GM12801 (cell line): ENCODE results near the gene TMEM234.

ENCODE experiments used
- CTCF ChIP-seq: IDR thresholded peaks from one replicate; pipeline ENCODE4 v1.5.1; 2011; ENCODE audit warnings: control low read depth; ENCODE audit not compliant: insufficient read length; ENCODE audit errors: extremely low read depth

The TMEM234 gene

DNA sequence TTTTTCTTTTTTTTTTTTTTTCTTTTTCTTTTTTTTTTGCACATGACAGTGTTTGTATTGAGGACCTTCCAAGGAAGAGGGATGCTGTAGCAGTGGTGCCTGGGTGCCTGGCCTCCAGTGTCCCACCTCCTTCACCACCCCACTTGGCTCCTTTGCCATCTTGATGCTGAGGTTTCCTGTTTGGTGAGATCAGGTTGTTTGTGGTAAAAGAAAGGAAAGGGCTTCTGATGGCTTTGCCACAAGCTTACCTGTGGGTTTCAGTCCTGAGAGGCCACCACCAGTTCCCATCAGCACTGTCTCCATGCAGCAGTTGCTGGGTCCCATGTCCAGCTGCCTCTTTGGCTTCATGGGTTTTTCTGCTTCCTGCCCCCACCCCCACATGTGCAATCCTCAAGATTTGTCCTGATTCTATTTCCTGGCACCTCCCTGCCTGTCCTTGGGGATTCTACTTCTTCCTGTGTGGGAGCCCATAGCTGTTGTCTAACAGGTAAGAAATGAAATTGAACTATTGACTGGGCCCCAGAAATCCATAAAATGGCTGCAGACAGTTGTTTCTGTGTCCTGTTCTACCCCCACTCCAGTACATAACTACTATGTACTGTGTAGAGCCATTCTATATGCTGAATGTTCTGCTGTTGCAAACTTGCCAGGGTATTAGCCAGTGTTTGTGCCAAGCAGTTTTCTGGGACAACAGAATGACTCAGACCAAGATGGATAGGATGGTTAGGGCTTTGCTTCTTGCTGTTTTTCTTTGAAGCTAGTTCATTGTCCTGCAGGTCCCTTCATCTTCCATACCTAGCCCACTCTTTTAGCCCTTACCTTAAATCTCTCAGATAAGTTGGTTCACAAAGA is 26.0 kb downstream of the TMEM234 start:
- no peak for TF ChIP-seq CTCF

- no peak for TF ChIP-seq CTCF
Measured at GRCh38 chr1:32195531-32195930, 26.6 kb downstream of the TMEM234 start.

DNA sequence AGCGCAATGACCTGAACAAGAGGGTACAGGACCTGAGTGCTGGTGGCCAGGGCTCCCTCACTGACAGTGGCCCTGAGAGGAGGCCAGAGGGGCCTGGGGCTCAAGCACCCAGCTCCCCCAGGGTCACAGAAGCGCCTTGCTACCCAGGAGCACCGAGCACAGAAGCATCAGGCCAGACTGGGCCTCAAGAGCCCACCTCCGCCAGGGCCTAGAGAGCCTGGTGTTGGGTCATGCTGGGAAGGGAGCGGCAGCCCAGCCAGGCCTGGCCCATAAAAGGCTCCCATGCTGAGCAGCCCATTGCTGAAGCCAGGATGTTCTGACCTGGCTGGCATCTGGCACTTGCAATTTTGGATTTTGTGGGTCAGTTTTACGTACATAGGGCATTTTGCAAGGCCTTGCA is 27.2 kb downstream of the TMEM234 start:
- no peak for TF ChIP-seq CTCF

GRCh38 chr1:32192220-32192948 is 29.8 kb downstream of the TMEM234 start:
- TF ChIP-seq CTCF, result no peak

- no peak for TF ChIP-seq CTCF
Measured at GRCh38 chr1:32187850-32188249, 34.3 kb downstream of the TMEM234 start.

GRCh38 chr1:32186491-32186890 is 35.7 kb downstream of the TMEM234 start:
- no peak for TF ChIP-seq CTCF

DNA sequence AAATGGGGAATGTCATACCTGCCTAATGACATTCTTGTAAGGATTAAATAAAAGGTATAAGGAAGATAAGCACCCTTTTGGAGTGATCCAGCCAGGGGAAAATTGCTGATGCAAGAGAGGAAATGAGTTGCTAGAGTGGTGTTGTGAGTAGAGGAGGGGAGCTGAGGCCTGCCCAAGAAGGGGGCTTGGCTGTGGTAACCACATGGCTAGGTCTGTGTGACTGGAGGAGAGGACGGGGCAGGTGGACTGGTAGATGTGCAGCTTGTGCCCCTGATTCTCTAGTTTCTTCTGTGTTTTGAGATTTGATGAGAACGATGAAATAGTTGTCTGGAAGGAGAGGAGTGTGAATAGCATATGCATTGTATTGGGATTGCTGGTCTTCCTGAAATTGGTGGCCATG is 36.1 kb downstream of the TMEM234 start:
- no peak for TF ChIP-seq CTCF
